ENCODE results near the gene GPATCH8.

DNA sequence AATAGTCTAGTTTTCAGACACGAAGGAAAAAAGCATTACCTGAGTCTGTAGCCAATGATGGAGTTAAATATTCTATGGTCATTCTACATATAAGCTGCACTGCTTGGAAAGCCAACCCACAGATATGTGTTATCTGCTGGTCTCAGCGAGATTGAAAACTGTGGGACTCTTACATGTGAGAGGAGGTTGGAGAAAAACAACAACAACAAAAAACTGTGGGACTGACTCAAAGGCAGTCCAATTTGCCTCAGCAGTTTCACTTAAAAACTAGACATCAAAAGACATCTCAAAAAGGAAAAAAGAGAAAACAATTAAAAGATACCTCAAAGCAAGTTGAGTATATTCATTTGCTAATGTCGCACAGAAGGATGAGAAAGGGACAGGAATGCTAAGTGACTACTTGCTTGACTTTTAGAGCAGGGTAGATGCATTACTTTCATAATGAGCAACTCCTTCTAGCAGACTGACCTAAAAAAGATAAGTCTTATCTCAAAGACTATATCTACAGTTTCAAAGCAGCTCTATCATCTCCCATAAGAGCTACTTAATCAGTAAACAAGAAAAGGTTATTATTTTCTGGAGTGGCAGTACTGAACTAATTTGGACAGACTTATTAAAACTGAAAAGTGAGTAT lies 78.3 kb downstream of the GPATCH8 start:
- TF ChIP-seq, protein P1, sequence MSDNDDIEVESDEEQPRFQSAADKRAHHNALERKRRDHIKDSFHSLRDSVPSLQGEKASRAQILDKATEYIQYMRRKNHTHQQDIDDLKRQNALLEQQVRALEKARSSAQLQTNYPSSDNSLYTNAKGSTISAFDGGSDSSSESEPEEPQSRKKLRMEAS (IDR thresholded peaks at IDR 0.05; ENCODE audit: insufficient read depth, insufficient read length): no peak
- TF ChIP-seq, protein P2, sequence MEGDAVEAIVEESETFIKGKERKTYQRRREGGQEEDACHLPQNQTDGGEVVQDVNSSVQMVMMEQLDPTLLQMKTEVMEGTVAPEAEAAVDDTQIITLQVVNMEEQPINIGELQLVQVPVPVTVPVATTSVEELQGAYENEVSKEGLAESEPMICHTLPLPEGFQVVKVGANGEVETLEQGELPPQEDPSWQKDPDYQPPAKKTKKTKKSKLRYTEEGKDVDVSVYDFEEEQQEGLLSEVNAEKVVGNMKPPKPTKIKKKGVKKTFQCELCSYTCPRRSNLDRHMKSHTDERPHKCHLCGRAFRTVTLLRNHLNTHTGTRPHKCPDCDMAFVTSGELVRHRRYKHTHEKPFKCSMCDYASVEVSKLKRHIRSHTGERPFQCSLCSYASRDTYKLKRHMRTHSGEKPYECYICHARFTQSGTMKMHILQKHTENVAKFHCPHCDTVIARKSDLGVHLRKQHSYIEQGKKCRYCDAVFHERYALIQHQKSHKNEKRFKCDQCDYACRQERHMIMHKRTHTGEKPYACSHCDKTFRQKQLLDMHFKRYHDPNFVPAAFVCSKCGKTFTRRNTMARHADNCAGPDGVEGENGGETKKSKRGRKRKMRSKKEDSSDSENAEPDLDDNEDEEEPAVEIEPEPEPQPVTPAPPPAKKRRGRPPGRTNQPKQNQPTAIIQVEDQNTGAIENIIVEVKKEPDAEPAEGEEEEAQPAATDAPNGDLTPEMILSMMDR (IDR thresholded peaks at IDR 0.05; ENCODE audit: extremely low read depth in 1 of 2, insufficient read depth in 1 of 2, low read depth in 1 of 2, low read length in 2 of 2): no peak
- TF ChIP-seq POLR2A (IDR thresholded peaks at IDR 0.05; ENCODE audit: low read depth, low read length): no peak
- TF ChIP-seq MYC (IDR thresholded peaks at IDR 0.05; ENCODE audit: low read depth, low read length): no peak

Measured in endothelial cell of umbilical vein (primary cell).